RCC 7860 (cell line): ENCODE measurements around the gene INSYN2B.

ENCODE experiments used
- DNase-seq: peaks from one replicate; pipeline ENCODE4 v3.0.0-alpha.2; 2015; ENCODE audit warnings: low spot score
- FAIRE-seq: peaks from 2 replicates; lab custom pipeline; 2012; peaks lifted over from hg19 to GRCh38; lab: Jason Lieb, UNC

Gene INSYN2B

GRCh38 chr5:169935762-169936161, 44.5 kb downstream of the INSYN2B start:
- FAIRE-seq (no peak), DNase-seq (no peak)

DNA sequence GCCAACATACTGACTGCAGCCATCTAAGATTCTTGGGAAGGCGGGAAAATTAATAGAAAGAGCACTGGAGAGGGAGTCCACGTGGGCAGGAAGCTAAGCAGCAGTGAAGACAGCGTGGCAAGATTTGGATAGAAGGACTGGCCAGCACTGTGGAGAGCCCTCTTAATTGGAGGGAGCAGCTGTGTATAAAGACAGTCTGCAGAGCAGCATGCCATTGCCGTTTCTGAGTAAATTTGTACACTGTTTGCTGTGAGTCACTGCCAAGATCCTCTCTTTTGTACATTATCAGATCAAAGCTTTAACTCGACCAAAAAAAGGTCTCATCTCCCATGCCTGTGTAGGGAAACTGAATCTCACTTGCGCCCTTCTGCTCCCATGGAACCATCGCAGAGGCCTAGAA, 45.3 kb downstream of the INSYN2B start:
- FAIRE-seq (no peak), DNase-seq (no peak)

DNA sequence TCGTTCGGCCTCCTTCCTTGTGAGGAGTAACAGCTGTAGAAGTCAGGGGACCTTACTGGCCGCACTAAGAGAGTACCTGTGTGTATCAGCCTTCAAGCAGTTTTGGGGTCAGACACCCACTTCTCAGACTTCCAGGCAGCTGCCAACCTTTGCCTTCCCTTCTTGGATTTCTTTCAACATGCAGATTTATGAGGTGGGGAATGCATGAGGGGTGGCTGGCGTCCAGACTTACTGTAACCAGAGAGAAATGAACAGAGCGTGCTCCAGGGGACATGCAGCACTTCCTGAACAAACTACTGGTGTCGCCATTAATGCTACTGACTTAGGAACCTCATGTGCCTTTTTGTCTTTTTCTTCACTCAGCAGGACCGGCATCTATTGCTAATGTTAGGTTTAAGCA, 46.7 kb downstream of the INSYN2B start:
- FAIRE-seq (no peak), DNase-seq (no peak)

GRCh38 chr5:169933127-169933526, 47.2 kb downstream of the INSYN2B start:
- DNase-seq (no peak), FAIRE-seq (no peak)

DNA sequence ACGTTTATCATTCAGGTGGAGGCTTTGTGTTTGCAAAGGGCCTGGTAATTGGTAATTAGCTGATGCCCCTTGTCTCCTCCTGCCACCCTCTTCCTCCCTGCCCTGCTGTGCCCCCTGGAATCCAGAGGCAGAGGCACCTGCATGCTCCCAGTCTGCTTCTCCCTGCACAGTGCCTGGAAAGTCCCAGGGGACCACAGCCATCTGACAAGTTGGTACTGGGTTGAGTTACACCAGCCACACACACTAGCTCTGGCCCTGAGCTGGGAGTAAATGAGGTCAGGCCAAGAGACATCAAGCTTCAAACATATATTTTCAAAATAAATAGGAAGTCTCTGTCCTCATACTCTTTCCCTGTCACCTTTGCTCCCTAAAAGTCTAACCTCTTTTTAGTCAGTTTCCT, 56.3 kb downstream of the INSYN2B start:
- no peak for DNase-seq
- FAIRE-seq: no peak

- no peak for FAIRE-seq
These were observed 57.8 kb downstream of the INSYN2B start for GRCh38 chr5:169922474-169922873.

GRCh38 chr5:169921949-169922348, 58.3 kb downstream of the INSYN2B start:
- no peak for FAIRE-seq

More at GRCh38 chr5:169922474-169922873, 57.8 kb downstream of the INSYN2B start:
- DNase-seq: no peak

DNA sequence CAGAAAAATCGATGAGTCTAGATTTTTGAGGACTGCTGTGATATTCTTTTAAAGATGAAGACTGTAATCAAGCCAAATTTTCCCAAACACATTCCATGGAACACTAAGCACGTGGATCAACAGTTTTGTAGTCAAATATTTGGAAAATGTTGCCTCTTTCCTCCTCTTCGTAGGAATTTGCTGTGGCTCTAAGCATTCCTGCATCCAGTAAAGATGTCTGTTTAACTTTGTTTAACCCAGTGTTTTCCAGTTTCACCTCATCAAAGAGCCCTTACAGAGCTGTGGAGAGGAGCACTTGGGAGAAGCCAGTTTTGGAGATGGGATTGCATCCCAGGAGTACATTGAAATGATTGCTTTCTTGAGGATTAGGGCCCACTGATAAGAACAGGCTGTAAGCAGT, 58.9 kb downstream of the INSYN2B start:
- FAIRE-seq: no peak
- no peak for DNase-seq

More at GRCh38 chr5:169921949-169922348, 58.3 kb downstream of the INSYN2B start:
- DNase-seq: no peak

GRCh38 chr5:169920474-169920873, 59.8 kb downstream of the INSYN2B start:
- no peak for DNase-seq
- FAIRE-seq: no peak

DNA sequence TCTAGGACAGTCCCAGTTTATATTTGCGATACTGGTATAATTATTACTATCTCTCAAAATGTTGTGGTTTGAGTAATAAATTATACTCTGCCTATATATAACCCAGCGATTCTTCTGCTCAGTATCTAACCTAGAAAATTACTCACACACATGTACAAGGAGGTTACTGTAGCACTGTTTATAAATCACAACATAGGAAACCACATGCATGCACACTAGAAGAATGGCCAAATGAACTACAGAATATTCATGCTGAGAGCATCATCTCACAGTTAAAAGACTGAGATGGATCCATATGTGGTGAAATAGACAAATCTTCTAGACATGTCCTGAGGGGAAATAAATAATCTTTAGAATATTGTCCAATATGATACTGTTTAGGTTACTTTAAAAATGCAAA, 62.1 kb downstream of the INSYN2B start:
- no peak for DNase-seq
- FAIRE-seq: no peak

GRCh38 chr5:169917500-169917899, 62.8 kb downstream of the INSYN2B start:
- DNase-seq: no peak
- FAIRE-seq: no peak

DNA sequence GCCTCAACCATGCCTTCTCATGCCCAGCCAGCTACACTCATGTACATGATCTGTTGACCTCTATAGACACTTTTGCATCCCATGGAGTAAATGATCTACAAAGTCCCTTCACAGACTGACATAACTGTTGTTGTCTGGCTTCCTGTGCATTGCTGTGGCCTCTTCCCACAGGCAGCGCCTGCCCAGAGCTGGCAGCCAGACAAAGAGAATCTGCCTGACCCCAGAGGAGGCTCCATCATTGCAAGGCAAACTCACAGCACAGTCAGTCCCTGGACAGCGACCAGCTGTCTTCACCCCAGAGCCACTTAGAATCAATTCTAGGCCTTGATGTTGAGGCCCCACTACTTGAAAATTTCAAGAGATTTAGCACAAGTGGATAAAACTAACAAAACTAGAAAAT, 65.5 kb downstream of the INSYN2B start:
- FAIRE-seq (no peak), DNase-seq (no peak)

GRCh38 chr5:169913479-169913878, 66.8 kb downstream of the INSYN2B start:
- no peak for FAIRE-seq
- DNase-seq: no peak

GRCh38 chr5:169911448-169912212, 68.7 kb downstream of the INSYN2B start:
- no peak for FAIRE-seq
- no peak for DNase-seq

- no peak for FAIRE-seq
These were observed 69.9 kb downstream of the INSYN2B start for GRCh38 chr5:169910393-169910792.

GRCh38 chr5:169909945-169910344, 70.3 kb downstream of the INSYN2B start:
- no peak for DNase-seq
- no peak for FAIRE-seq

More at GRCh38 chr5:169910393-169910792, 69.9 kb downstream of the INSYN2B start:
- no peak for DNase-seq

GRCh38 chr5:169908864-169909263, 71.4 kb downstream of the INSYN2B start:
- DNase-seq (no peak), FAIRE-seq (no peak)

DNA sequence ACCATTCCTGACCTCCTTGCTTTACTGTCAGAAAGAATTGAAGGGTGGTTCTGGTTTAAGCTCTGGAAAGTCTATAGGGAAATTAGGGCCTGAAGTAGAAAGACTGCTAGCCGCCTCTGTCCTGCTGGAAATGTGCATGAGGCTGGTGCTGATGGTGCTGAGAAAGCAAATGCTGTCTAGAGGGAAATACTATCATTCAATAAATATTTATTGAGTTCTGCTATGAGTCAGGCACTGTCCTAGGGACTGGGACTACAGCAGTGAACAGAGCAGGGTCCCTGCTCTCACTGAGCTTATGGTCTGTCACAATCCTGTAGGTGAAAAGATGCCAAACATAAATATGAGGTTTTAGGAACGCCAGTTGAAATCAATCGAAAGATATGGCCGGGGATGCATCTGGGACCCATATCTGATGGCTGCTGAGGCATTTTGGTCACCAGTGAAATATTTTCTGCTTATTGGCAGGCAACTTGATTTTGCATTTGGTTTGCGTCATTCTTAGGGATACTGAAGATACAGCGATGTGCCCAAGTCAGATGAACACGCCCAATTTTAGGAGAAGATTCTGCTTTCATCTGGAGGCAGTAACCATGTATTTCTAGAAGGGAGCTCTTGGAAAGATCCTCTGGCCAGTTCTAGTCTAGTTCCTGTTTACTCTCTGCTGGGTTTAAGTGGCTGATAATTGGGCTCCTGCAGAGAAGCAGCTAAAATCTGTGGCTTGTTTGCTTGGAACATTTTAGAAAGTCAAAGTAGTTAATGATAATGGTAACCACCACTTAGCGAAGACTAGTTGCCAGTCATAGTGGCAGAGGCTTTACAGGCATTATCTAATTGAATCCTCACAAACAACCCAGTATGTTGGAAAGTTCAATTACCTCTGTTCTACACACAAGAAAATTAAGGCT, 73.3 kb downstream of the INSYN2B start:
- DNase-seq: no peak
- no peak for FAIRE-seq

GRCh38 chr5:169905017-169905416, 75.3 kb downstream of the INSYN2B start:
- DNase-seq (no peak), FAIRE-seq (no peak)

DNA sequence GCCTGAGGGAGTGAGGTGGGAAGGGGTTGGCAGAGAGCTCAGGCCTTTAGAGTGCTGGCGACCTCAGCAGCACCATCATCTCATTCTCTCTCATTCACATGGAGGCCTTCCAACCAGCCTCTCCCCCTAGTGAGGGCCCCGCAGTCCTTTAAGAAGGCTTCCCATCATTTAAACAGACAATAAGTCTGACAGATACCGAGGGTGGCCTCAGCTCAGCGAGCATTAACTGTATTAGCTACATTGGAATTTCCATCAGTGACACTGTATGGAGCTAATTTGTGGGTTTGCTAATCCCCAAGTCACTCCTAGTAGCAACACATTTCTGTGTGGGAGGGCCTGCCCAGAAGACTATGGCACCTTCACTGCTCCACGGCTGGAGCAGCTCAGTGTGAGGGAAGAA, 75.8 kb downstream of the INSYN2B start:
- FAIRE-seq: no peak
- DNase-seq: no peak

DNA sequence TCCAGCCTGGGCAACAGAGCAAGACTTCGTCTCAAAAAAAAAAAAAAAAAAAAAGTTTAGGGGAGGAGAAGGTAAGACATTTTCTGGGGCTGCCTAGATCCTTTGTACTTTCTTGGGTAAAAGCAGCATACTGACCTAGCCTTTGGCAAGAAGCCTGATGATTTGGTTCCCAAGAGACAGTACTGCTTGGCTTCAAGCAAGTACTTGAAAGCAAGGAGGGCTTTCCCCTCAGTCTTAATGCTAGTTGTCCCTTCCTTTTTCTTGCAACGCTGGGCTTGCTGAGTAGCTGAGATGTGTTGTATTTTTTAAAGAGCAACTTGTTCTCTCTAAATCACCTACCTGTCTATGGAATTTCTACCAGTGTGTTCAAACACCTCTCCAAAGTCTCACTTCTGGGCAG, 76.2 kb downstream of the INSYN2B start:
- FAIRE-seq (no peak), DNase-seq (no peak)

- FAIRE-seq (no peak), DNase-seq (no peak)
These were observed 78.4 kb downstream of the INSYN2B start for GRCh38 chr5:169901896-169902295.
